Measurements from ENCODE around the gene WDR82. TPM values are rescaled to one million over a fixed set of nuclear protein-coding genes. Genes with fewer than 3 reads are reported as not detected.

Gene WDR82
- total and polyA plus RNA-seq, 2 of the 8 experiments (the other 6 are each of a cell fraction or from before 2014, with no cell fraction given): 33.5 to 82.7 TPM

DNA sequence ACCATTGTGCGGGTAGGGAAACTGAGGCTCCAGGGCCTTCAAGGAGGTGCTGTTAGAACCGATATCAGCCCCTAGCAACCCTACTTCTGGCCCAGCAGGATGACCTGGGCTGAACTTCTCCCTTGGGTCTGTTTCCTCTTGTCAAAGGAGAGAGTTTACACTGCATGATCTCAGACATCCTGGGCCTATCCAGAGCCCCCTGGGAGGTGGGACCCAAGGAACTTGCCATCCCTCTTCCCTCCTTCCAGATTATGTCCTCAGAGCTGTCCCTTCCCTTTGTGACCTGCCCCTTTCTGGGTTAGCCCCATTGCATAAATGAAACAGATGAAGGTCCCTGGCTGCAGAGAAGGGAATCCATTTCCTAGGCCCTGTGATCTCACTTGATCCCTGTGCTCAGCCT is 25.4 kb upstream of the WDR82 start (continued):
- TF ChIP-seq, protein P1, sequence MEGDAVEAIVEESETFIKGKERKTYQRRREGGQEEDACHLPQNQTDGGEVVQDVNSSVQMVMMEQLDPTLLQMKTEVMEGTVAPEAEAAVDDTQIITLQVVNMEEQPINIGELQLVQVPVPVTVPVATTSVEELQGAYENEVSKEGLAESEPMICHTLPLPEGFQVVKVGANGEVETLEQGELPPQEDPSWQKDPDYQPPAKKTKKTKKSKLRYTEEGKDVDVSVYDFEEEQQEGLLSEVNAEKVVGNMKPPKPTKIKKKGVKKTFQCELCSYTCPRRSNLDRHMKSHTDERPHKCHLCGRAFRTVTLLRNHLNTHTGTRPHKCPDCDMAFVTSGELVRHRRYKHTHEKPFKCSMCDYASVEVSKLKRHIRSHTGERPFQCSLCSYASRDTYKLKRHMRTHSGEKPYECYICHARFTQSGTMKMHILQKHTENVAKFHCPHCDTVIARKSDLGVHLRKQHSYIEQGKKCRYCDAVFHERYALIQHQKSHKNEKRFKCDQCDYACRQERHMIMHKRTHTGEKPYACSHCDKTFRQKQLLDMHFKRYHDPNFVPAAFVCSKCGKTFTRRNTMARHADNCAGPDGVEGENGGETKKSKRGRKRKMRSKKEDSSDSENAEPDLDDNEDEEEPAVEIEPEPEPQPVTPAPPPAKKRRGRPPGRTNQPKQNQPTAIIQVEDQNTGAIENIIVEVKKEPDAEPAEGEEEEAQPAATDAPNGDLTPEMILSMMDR (IDR thresholded peaks at IDR 0.05; ENCODE audit: control extremely low read depth in 1 of 3, insufficient read depth in 1 of 3, low read depth in 1 of 3, low read length in 3 of 3): no peak
- TF ChIP-seq JUN (IDR thresholded peaks at IDR 0.05; ENCODE audit: low read depth, low read length) (no peak), MAFK (IDR thresholded peaks at IDR 0.05; ENCODE audit: low read depth, low read length) (no peak)
